Endothelial cell of umbilical vein (primary cell): ENCODE measurements around the gene LAMP5. TPM values are rescaled to one million over a fixed set of nuclear protein-coding genes. Genes with fewer than 3 reads are reported as not detected.

Experiments
- BruUV-seq: library from RNA; stranded (reverse); fragments of 400-500 nt; replicated peaks from 2 replicates; lab custom pipeline; 2021; lab: Mats Ljungman, UMichigan
- CTCF ChIA-PET: fragments of 300-600, 350-600 bp; sonication (Branson Sonifier 250); formaldehyde crosslinking; loops from one replicate; lab custom pipeline; 2021; ENCODE audit warnings: antibody characterized with exemption, inconsistent platforms; lab: Charles Lee
- POLR2A ChIA-PET: fragments of 300-600, 350-600 bp; sonication (Branson Sonifier 250); formaldehyde crosslinking; loops from one replicate; lab custom pipeline; 2021; ENCODE audit warnings: antibody characterized with exemption, inconsistent platforms; lab: Charles Lee
- DNase-seq: peaks from one replicate; pipeline ENCODE4 v3.0.0-alpha.2; 2011; ENCODE audit warnings: low read depth, low spot score
- FAIRE-seq: peaks from 2 replicates; lab custom pipeline; 2011; peaks lifted over from hg19 to GRCh38; lab: Jason Lieb, UNC
- H2AFZ ChIP-seq: 2 replicates; pipeline ENCODE4 v1.6.0; 2012; ENCODE audit warnings: low read depth, low read length, control low read depth, inconsistent platforms
- H3K27ac ChIP-seq: 2 replicates; pipeline ENCODE4 v1.5.1; 2011; ENCODE audit warnings: low read depth, mild to moderate bottlenecking, control low read depth, low read length, moderate library complexity; ENCODE audit not compliant: insufficient read depth
- H3K27me3 ChIP-seq, 2 experiments: 2 replicates each; pipeline versions ENCODE4 v1.6.0 to v1.6.1; 2011; ENCODE audit warnings: low read length in 2 of 2, mixed read lengths in 1 of 2; ENCODE audit not compliant: control insufficient read depth in 2 of 2, insufficient read depth in 2 of 2
- H3K36me3 ChIP-seq, 2 experiments: 2 replicates in 1 of 2; 3 replicates in 1 of 2; pipeline ENCODE4 v1.5.1; 2011; ENCODE audit warnings: low read length in 2 of 2, mild to moderate bottlenecking in 1 of 2, moderate library complexity in 1 of 2; ENCODE audit not compliant: control insufficient read depth in 2 of 2, insufficient read depth in 2 of 2; ENCODE audit errors: extremely low read depth in 1 of 2
- H3K4me1 ChIP-seq: 3 replicates; pipeline ENCODE4 v1.5.1; 2011; ENCODE audit warnings: mild to moderate bottlenecking, low read length; ENCODE audit not compliant: control insufficient read depth, insufficient read depth; ENCODE audit errors: extremely low read depth
- H3K4me2 ChIP-seq: 2 replicates; pipeline ENCODE4 v1.6.1; 2011; ENCODE audit warnings: low read length, control low read depth, mixed read lengths; ENCODE audit not compliant: insufficient read depth
- H3K4me3 ChIP-seq, 3 experiments: fragments of 200-600 bp in 1 of 3; sonication (generic), shearing (Covaris generic) in 1 of 3; replicated peaks in 1 of 3; 2 replicates each; pipeline ENCODE4 v1.5.1; 2011 to 2016; ENCODE audit warnings: control low read depth in 3 of 3, low read length in 3 of 3, mild to moderate bottlenecking in 2 of 3, inconsistent platforms in 1 of 3, low read depth in 1 of 3, moderate library complexity in 1 of 3; ENCODE audit not compliant: insufficient read depth in 1 of 3
- H3K79me2 ChIP-seq: 2 replicates; pipeline ENCODE4 v1.6.0; 2012; ENCODE audit warnings: low read length, inconsistent platforms; ENCODE audit not compliant: control insufficient read depth, insufficient read depth
- H3K9ac ChIP-seq: replicated peaks from 2 replicates; pipeline ENCODE3; 2011; ENCODE audit warnings: low read length, control low read depth; ENCODE audit not compliant: insufficient read depth; ENCODE audit errors: extremely low read depth
- H3K9me1 ChIP-seq: replicated peaks from 3 replicates; pipeline ENCODE4 v1.6.0; 2011; ENCODE audit warnings: mild to moderate bottlenecking, low read length; ENCODE audit not compliant: control insufficient read depth, insufficient read depth; ENCODE audit errors: extremely low read depth
- H3K9me3 ChIP-seq: replicated peaks from 2 replicates; pipeline ENCODE4 v1.5.1; 2012; ENCODE audit warnings: low read length, inconsistent platforms; ENCODE audit not compliant: control insufficient read depth, insufficient read depth
- H4K20me1 ChIP-seq: replicated peaks from 2 replicates; pipeline ENCODE3; 2011; ENCODE audit warnings: mild to moderate bottlenecking, low read length; ENCODE audit not compliant: control insufficient read depth, insufficient read depth; ENCODE audit errors: extremely low read depth
- EZH2 ChIP-seq: IDR thresholded peaks from 2 replicates; pipeline ENCODE4 v1.6.1; 2012; ENCODE audit warnings: borderline replicate concordance, low read depth, mild to moderate bottlenecking, moderate library complexity, low read length, inconsistent platforms; ENCODE audit not compliant: severe bottlenecking
- FOS ChIP-seq: IDR thresholded peaks from 2 replicates; pipeline ENCODE4 v1.6.1; 2011; ENCODE audit warnings: mild to moderate bottlenecking, low read length, moderate library complexity, borderline replicate concordance; ENCODE audit not compliant: insufficient read depth
- GATA2 ChIP-seq: IDR thresholded peaks from 2 replicates; pipeline ENCODE4 v1.7.0; 2011; ENCODE audit warnings: low read depth, mild to moderate bottlenecking, moderate library complexity, mixed read lengths, low read length; ENCODE audit not compliant: insufficient read length, insufficient read depth
- JUN ChIP-seq: IDR thresholded peaks from 2 replicates; pipeline ENCODE4 v1.6.1; 2011; ENCODE audit warnings: borderline replicate concordance, low read depth; ENCODE audit not compliant: insufficient read length, insufficient read depth
- MYC ChIP-seq: IDR thresholded peaks from one replicate; pipeline ENCODE4 v1.6.1; 2011; ENCODE audit warnings: mild to moderate bottlenecking, low read depth, low read length
- POLR2A ChIP-seq: IDR thresholded peaks from 2 replicates; pipeline ENCODE4 v1.6.1; 2012; ENCODE audit warnings: low read depth, mild to moderate bottlenecking, control low read depth, low read length
- POLR2AphosphoS5 ChIP-seq: IDR thresholded peaks from 2 replicates; pipeline ENCODE4 v1.6.1; 2012; ENCODE audit warnings: low read depth, mild to moderate bottlenecking, control low read depth, low read length, moderate library complexity; ENCODE audit not compliant: insufficient read depth
- dilution Hi-C: fragments of 300-500 bp; cut with MboI; formaldehyde crosslinking; loops from one replicate; pipeline ENCODE4 v1.15.0; 2019; ENCODE audit warnings: low sequenced_read_pairs; ENCODE audit not compliant: extremely low pct_ligation_motif_present
- intact Hi-C: fragments of 100-400 bp; cut with micrococcal nuclease; formaldehyde crosslinking; loops from one replicate; pipeline ENCODE4 v1.10.0; 2022
- polyA plus RNA-seq, 4 experiments: library from polyadenylated mRNA; depleted of rRNA in 3 of 4; stranded (reverse) in 3 of 4; unstranded in 1 of 4; fragments of >200 nt; gene quantifications; 2 replicates each; pipeline versions ENCODE4 v1.2.1 to v1.2.3, GENCODE V29; 2011 to 2012; ENCODE audit warnings: missing spikeins in 1 of 4
- total RNA-seq: library from RNA; stranded (reverse); gene quantifications from 2 replicates; pipeline ENCODE4 v1.2.3, GENCODE V29; 2021
- TF ChIP-seq, protein P1 (sequence below), 2 donors: IDR thresholded peaks; 1 replicate in 1 of 2; 2 replicates in 1 of 2; pipeline ENCODE4 v1.5.1; 2011; ENCODE audit warnings: low read length in 2 of 2, mild to moderate bottlenecking in 2 of 2, moderate library complexity in 2 of 2, control low read depth in 1 of 2, inconsistent platforms in 1 of 2, low read depth in 1 of 2; ENCODE audit not compliant: insufficient read depth in 1 of 2; ENCODE audit errors: extremely low read depth in 1 of 2
- TF ChIP-seq, protein P2 (sequence below): IDR thresholded peaks from 2 replicates; pipeline ENCODE4 v1.6.1; 2011; ENCODE audit not compliant: insufficient read depth, insufficient read length

Gene LAMP5
- total and polyA plus RNA-seq, 2 donors (not counting 3 experiments of a cell fraction or from before 2014, with no cell fraction given): not detected

DNA sequence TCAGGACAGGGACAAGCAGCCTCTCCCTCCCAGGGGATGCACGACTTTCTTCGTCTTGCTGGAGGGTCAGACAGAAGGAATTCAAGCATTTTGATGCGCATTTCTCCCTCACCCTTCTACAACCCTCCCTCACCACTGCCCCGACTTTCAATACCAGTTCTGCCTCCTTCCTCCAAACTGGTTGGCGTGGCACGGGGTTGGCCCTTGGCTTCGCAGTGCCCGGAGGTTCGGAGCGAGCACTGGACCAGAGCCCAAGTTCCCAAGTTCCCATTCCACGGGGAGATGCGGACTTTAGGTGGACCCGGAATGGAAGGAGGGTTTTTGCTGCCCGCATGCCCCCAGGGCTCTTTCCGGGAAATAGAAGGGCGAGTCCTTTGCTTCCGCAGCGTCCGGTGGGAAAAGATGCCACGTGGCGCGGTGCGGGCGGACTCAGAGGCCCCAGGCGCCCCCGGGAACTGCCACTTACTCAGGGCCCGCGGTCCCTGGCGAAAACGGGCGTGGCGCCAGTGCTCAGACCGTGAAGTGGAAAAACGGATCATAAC lies 8.0 kb upstream of the LAMP5 start:
- H3K79me2 ChIP-seq: no peaks in the 10 kb centered on the region
- no peak overlapping the region for H3K9ac ChIP-seq
- H3K4me1 ChIP-seq: no peaks in the 10 kb centered on the region
- FAIRE-seq (no peak), DNase-seq (no peak)
- H2AFZ ChIP-seq: no peak overlapping the region
- no peaks in the 10 kb centered on the region for H4K20me1 ChIP-seq
- BruUV-seq: no TSS peak
- ChIA-PET POLR2A (no interaction called here), CTCF (interaction anchor here (0.8 kb wide), 1 partner anchor 9 kb away, joined by 3 read pairs; the partner anchor contains the start of gene LAMP5)
- TF ChIP-seq EZH2 (no peak), POLR2AphosphoS5 (no peak), GATA2 (no peak), POLR2A (no peak), MYC (no peak), JUN (no peak), FOS (no peak)
- TF ChIP-seq, protein P1, sequence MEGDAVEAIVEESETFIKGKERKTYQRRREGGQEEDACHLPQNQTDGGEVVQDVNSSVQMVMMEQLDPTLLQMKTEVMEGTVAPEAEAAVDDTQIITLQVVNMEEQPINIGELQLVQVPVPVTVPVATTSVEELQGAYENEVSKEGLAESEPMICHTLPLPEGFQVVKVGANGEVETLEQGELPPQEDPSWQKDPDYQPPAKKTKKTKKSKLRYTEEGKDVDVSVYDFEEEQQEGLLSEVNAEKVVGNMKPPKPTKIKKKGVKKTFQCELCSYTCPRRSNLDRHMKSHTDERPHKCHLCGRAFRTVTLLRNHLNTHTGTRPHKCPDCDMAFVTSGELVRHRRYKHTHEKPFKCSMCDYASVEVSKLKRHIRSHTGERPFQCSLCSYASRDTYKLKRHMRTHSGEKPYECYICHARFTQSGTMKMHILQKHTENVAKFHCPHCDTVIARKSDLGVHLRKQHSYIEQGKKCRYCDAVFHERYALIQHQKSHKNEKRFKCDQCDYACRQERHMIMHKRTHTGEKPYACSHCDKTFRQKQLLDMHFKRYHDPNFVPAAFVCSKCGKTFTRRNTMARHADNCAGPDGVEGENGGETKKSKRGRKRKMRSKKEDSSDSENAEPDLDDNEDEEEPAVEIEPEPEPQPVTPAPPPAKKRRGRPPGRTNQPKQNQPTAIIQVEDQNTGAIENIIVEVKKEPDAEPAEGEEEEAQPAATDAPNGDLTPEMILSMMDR (IDR thresholded peaks at IDR 0.05; ENCODE audit: extremely low read depth in 1 of 2, insufficient read depth in 1 of 2, low read depth in 1 of 2, low read length in 2 of 2): no peak
- TF ChIP-seq, protein P2, sequence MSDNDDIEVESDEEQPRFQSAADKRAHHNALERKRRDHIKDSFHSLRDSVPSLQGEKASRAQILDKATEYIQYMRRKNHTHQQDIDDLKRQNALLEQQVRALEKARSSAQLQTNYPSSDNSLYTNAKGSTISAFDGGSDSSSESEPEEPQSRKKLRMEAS: no peak
- H3K4me3 ChIP-seq: no peak overlapping the region
- H3K27ac ChIP-seq: no peak overlapping the region
- no peaks in the 10 kb centered on the region for H3K9me3 ChIP-seq
- no peaks in the 10 kb centered on the region for H3K9me1 ChIP-seq
- no peaks in the 10 kb centered on the region for H3K36me3 ChIP-seq
- intact Hi-C loops (no loop called here), dilution Hi-C loops (no loop called here)
- H3K4me2 ChIP-seq: no peak overlapping the region
- H3K27me3 ChIP-seq: peaks cover 53 to 68% of the 10 kb centered on the region in 2 experiments
